ENCODE data around the gene PHF19.

DNA sequence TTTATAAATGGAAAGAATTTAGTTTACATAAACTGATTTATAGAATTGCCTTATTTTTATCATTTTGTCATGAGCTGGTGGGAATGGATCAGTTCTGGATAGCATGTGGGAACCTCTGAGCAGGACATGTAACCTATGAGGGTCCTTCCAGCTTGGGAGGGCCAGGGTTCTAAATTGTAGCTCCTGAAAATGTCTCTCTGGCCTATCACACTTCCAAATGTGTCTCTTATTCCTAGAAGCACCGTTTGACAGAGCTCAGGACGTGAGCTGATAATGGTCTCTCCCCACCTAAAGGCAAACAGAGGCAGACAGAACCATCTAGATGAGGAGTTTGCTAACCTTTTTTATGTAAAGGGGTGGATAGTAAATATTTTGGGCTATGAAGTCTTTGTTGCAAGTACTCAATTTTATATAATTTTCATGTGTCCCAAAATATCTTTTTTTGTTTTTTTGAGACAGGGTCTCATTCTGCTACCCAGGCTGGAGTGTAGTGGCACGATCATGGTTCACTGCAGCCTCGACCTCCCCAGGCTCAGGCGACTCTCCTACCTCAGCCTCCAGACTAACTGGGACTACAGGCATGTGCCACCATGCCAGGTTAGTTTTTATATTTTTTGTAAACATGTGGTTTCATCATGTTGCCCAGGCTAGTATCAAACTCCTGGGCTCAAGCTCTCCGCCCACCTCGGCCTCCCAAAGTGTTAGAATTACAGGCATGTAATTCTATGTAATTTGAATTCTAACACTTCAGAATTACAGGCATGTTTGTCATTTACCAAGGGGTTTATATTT is 45.6 kb upstream of the PHF19 start:
- TF ChIP-seq, protein P1, sequence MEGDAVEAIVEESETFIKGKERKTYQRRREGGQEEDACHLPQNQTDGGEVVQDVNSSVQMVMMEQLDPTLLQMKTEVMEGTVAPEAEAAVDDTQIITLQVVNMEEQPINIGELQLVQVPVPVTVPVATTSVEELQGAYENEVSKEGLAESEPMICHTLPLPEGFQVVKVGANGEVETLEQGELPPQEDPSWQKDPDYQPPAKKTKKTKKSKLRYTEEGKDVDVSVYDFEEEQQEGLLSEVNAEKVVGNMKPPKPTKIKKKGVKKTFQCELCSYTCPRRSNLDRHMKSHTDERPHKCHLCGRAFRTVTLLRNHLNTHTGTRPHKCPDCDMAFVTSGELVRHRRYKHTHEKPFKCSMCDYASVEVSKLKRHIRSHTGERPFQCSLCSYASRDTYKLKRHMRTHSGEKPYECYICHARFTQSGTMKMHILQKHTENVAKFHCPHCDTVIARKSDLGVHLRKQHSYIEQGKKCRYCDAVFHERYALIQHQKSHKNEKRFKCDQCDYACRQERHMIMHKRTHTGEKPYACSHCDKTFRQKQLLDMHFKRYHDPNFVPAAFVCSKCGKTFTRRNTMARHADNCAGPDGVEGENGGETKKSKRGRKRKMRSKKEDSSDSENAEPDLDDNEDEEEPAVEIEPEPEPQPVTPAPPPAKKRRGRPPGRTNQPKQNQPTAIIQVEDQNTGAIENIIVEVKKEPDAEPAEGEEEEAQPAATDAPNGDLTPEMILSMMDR (IDR thresholded peaks at IDR 0.05; ENCODE audit: extremely low read depth in 1 of 2, insufficient read depth in 1 of 2, low read depth in 1 of 2, low read length in 2 of 2) = no peak
- TF ChIP-seq JUN (IDR thresholded peaks at IDR 0.05; ENCODE audit: borderline replicate concordance, insufficient read depth, insufficient read length, low read depth) = no peak
- no peak for TF ChIP-seq FOS (IDR thresholded peaks at IDR 0.05; ENCODE audit: borderline replicate concordance, insufficient read depth, low read length)
- no peak for TF ChIP-seq MYC (IDR thresholded peaks at IDR 0.05; ENCODE audit: low read depth, low read length)
- TF ChIP-seq POLR2A (IDR thresholded peaks at IDR 0.05; ENCODE audit: low read depth, low read length) = no peak
- TF ChIP-seq, protein P2, sequence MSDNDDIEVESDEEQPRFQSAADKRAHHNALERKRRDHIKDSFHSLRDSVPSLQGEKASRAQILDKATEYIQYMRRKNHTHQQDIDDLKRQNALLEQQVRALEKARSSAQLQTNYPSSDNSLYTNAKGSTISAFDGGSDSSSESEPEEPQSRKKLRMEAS (IDR thresholded peaks at IDR 0.05; ENCODE audit: insufficient read depth, insufficient read length) = no peak
